Pancreas (tissue), 10 donors: ENCODE data around the gene ARHGAP28. TPM values are rescaled to one million over a fixed set of nuclear protein-coding genes. Genes with fewer than 3 reads are reported as not detected.

Experiments used
- ATAC-seq, 4 donors: fragments of 200-7000 bp; cut with Tn5 transposase; one replicate each; pipeline versions ENCODE4 v1.8.0 to v1.9.1; 2020; ENCODE audit warnings: mild to moderate bottlenecking in 4 of 4, moderate library complexity in 4 of 4
- DNase-seq, 6 donors: peaks; one replicate each; pipeline ENCODE4 v3.0.0-alpha.2; 2020
- FAIRE-seq: peaks from 2 replicates; lab custom pipeline; 2012; peaks lifted over from hg19 to GRCh38; lab: Jason Lieb, UNC
- H3K27ac ChIP-seq, 4 donors: fragments of 200-600 bp; sonication (generic); 1 replicate in 3 of 4; 2 replicates in 1 of 4; pipeline versions ENCODE4 v1.5.0 to v1.8.0; 2020
- H3K27me3 ChIP-seq, 4 donors: fragments of 200-600 bp; one replicate each; pipeline ENCODE4 v1.8.0; 2021
- H3K36me3 ChIP-seq, 3 donors: fragments of 200-600 bp; sonication (generic) in 1 of 3; one replicate each; pipeline versions ENCODE4 v1.5.0 to v1.8.0; 2020 to 2021
- H3K4me1 ChIP-seq, 3 donors: fragments of 200-600 bp; one replicate each; pipeline ENCODE4 v1.8.0; 2021
- H3K4me3 ChIP-seq, 4 donors: fragments of 200-600 bp; sonication (generic) in 2 of 4; one replicate each; pipeline versions ENCODE4 v1.5.0 to v1.8.0; 2020 to 2021
- H3K9me3 ChIP-seq, 4 donors: fragments of 200-600 bp; one replicate each; pipeline ENCODE4 v1.8.0; 2021
- WGBS, 2 donors: extraction: QIAGEN DNeasy Blood & Tissue Kit; methylation state at CpG; one replicate each; pipeline ENCODE4 v1.1.7; 2013; 5-methylcytosine and 5-hydroxymethylcytosine counted together
- intact Hi-C, 3 donors: fragments of 100-400 bp; cut with DNase I; formaldehyde crosslinking; loops; one replicate each; pipeline versions ENCODE4 v1.11.1 to v1.14.2; 2022
- polyA plus RNA-seq, 2 donors: library from polyadenylated mRNA; stranded (reverse); fragments of 200-250 nt; gene quantifications; one replicate each; pipeline ENCODE4 v1.2.3, GENCODE V29; 2013
- total RNA-seq, 6 donors: library from RNA; stranded (reverse); fragmentation: NEBNext Ultra II Directional in 4 of 6; extraction: Animal tissue kit (Norgen Biotek cat#: 25700) in 4 of 6; gene quantifications; one replicate each; pipeline versions ENCODE4 v1.2.1 to v1.2.4, GENCODE V29; 2021 to 2023
- TF ChIP-seq, protein P1 (sequence below), 4 donors: fragments of 200-600 bp; sonication (generic) in 3 of 4; IDR thresholded peaks; one replicate each; pipeline versions ENCODE4 v1.5.0 to v1.8.0; 2021; ENCODE audit warnings: antibody characterized with exemption in 4 of 4
- donor health status: healthy with polysubstance abuse.
- donor health status: DM: no; HTN: no; CAD: no; lungs with moderate emphysema.
- donor health status: DM: no; HTN: no; CAD: no.
- donor health status: control.
- donor health status: control.
- donor health status: Bipolar disorder and iron deficiency.
- donor health status: DM: yes; HTN: yes; CAD: no.
- donor health status: DM: no; HTN: no; CAD: no.
- donor health status: DM: no; HTN: no; CAD: no.
- donor health status: DM: yes; HTN: yes; CAD: no.

Gene ARHGAP28
- total and polyA plus RNA-seq, 8 donors: 0.91 to 9.9 (median 6.9) TPM

- intact Hi-C loops: no loop called here
- 77 to 80% methylated on average over 3 of the region's 3 CpGs for WGBS, 2 donors
Measured at GRCh38 chr18:6764382-6764781, 34.9 kb downstream of the ARHGAP28 start.

GRCh38 chr18:6773777-6774176 lies 44.3 kb downstream of the ARHGAP28 start:
- 89 to 93% methylated on average over 2 of the region's 2 CpGs for WGBS, 2 donors
- ATAC-seq (no peak), FAIRE-seq (no peak)

More at GRCh38 chr18:6764382-6764781, 34.9 kb downstream of the ARHGAP28 start:
- Histone ChIP-seq H3K36me3 (no peaks in the 10 kb centered on the region), H3K4me1 (peaks cover 2 to 3% (median 2%) of the 10 kb centered on the region in 3 donors), H3K27ac (no peak overlapping the region), H3K4me3 (no peak overlapping the region), H3K9me3 (no peaks in the 10 kb centered on the region), H3K27me3 (no peaks in the 10 kb centered on the region)
- FAIRE-seq (no peak), ATAC-seq (peak in 1 of 4 donors; percentile 30), DNase-seq (no peak)
- TF ChIP-seq, protein P1, sequence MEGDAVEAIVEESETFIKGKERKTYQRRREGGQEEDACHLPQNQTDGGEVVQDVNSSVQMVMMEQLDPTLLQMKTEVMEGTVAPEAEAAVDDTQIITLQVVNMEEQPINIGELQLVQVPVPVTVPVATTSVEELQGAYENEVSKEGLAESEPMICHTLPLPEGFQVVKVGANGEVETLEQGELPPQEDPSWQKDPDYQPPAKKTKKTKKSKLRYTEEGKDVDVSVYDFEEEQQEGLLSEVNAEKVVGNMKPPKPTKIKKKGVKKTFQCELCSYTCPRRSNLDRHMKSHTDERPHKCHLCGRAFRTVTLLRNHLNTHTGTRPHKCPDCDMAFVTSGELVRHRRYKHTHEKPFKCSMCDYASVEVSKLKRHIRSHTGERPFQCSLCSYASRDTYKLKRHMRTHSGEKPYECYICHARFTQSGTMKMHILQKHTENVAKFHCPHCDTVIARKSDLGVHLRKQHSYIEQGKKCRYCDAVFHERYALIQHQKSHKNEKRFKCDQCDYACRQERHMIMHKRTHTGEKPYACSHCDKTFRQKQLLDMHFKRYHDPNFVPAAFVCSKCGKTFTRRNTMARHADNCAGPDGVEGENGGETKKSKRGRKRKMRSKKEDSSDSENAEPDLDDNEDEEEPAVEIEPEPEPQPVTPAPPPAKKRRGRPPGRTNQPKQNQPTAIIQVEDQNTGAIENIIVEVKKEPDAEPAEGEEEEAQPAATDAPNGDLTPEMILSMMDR (IDR thresholded peaks at IDR 0.05): no peak

DNA sequence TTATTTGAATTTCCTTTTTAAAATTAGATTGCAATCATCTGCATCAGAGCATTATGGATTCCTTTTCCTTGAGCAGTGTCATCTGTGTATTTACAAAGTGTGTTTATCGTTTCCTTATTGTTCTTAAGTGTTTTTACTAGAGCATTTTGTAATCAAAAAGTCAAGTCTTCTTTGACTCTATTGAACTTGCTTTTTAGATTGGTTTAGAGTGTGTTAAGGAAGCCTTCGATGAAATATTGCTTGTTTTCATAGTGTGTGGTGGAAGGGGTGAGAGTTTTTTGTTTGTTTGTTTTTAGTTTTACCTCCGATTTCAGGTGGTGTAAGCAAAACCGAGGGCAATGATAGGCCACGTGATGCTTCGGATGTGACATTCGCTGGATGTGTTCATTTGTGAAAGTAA lies 45.7 kb downstream of the ARHGAP28 start:
- Histone ChIP-seq H3K27ac (no peak overlapping the region), H3K4me3 (no peak overlapping the region), H3K36me3 (no peaks in the 10 kb centered on the region), H3K27me3 (no peaks in the 10 kb centered on the region), H3K4me1 (no peaks in the 10 kb centered on the region), H3K9me3 (no peaks in the 10 kb centered on the region)
- 87 to 91% methylated on average over 7 of the region's 7 CpGs for WGBS, 2 donors
- DNase-seq: no peak
- intact Hi-C loops: no loop called here
- no peak for FAIRE-seq
- no peak for ATAC-seq
- TF ChIP-seq, protein P1 (IDR thresholded peaks at IDR 0.05): no peak

More at GRCh38 chr18:6773777-6774176, 44.3 kb downstream of the ARHGAP28 start:
- H3K27me3 ChIP-seq: no peaks in the 10 kb centered on the region
- no peak overlapping the region for H3K4me3 ChIP-seq
- no peak for DNase-seq
- TF ChIP-seq, protein P1 (IDR thresholded peaks at IDR 0.05): no peak
- intact Hi-C loops: no loop called here
- no peaks in the 10 kb centered on the region for H3K36me3 ChIP-seq
- H3K27ac ChIP-seq: no peak overlapping the region
- H3K9me3 ChIP-seq: no peaks in the 10 kb centered on the region
- no peaks in the 10 kb centered on the region for H3K4me1 ChIP-seq

- no peak overlapping the region for H3K27ac ChIP-seq
- FAIRE-seq (no peak), ATAC-seq (no peak), DNase-seq (no peak)
- H3K9me3 ChIP-seq: no peaks in the 10 kb centered on the region
- WGBS, 2 donors: 85 to 87% methylated on average over 2 of the region's 2 CpGs
- TF ChIP-seq, protein P1 (IDR thresholded peaks at IDR 0.05): no peak
- no peak overlapping the region for H3K4me3 ChIP-seq
- no peaks in the 10 kb centered on the region for H3K27me3 ChIP-seq
- H3K36me3 ChIP-seq: no peaks in the 10 kb centered on the region
- intact Hi-C loops: no loop called here
- no peaks in the 10 kb centered on the region for H3K4me1 ChIP-seq
Measured at GRCh38 chr18:6775702-6776101, 46.2 kb downstream of the ARHGAP28 start.

DNA sequence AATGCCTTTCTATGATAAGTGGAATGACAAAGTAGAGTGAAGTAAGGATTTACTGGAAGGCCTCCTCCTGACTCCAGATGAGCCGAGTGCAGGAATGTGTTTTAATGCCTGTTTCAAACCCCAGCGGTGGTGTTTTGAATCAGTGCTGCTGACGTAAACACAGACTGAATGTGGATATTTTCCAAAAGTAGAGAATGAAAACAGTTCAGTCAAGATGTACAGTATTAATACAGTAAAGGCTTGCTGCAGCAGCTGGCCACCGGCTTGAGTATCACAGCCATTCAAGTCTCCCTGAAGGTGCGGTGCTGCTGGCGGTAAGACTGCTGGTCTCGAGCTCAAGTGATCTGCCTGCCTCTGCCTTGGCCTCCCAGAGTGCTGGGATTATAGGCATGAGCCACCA lies 46.7 kb downstream of the ARHGAP28 start:
- Histone ChIP-seq H3K9me3 (no peaks in the 10 kb centered on the region), H3K4me3 (no peak overlapping the region), H3K27ac (no peak overlapping the region), H3K4me1 (no peaks in the 10 kb centered on the region), H3K36me3 (no peaks in the 10 kb centered on the region), H3K27me3 (no peaks in the 10 kb centered on the region)
- TF ChIP-seq, protein P1 (IDR thresholded peaks at IDR 0.05): no peak
- no peak for FAIRE-seq
- no peak for DNase-seq
- peak in 1 of 4 donors; percentile 38 for ATAC-seq
- intact Hi-C loops: no loop called here
- 85 to 87% methylated on average over 7 of the region's 7 CpGs for WGBS, 2 donors
